ENCODE results near the gene CYFIP1. TPM values are rescaled to one million over a fixed set of nuclear protein-coding genes. Genes with fewer than 3 reads are reported as not detected.

Gene CYFIP1
- total and polyA plus RNA-seq, 2 of the 13 experiments (the other 11 are each of a cell fraction or from before 2014, with no cell fraction given): 38.1 to 58.3 TPM

GRCh38 chr15:22948056-22948455, 32.1 kb downstream of the CYFIP1 start (continued):
- TF ChIP-seq, protein P1, sequence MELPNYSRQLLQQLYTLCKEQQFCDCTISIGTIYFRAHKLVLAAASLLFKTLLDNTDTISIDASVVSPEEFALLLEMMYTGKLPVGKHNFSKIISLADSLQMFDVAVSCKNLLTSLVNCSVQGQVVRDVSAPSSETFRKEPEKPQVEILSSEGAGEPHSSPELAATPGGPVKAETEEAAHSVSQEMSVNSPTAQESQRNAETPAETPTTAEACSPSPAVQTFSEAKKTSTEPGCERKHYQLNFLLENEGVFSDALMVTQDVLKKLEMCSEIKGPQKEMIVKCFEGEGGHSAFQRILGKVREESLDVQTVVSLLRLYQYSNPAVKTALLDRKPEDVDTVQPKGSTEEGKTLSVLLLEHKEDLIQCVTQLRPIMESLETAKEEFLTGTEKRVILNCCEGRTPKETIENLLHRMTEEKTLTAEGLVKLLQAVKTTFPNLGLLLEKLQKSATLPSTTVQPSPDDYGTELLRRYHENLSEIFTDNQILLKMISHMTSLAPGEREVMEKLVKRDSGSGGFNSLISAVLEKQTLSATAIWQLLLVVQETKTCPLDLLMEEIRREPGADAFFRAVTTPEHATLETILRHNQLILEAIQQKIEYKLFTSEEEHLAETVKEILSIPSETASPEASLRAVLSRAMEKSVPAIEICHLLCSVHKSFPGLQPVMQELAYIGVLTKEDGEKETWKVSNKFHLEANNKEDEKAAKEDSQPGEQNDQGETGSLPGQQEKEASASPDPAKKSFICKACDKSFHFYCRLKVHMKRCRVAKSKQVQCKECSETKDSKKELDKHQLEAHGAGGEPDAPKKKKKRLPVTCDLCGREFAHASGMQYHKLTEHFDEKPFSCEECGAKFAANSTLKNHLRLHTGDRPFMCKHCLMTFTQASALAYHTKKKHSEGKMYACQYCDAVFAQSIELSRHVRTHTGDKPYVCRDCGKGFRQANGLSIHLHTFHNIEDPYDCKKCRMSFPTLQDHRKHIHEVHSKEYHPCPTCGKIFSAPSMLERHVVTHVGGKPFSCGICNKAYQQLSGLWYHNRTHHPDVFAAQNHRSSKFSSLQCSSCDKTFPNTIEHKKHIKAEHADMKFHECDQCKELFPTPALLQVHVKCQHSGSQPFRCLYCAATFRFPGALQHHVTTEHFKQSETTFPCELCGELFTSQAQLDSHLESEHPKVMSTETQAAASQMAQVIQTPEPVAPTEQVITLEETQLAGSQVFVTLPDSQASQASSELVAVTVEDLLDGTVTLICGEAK (IDR thresholded peaks at IDR 0.05): no peak
- TF ChIP-seq, protein P1 (CRISPR knock-in tag; IDR thresholded peaks at IDR 0.05): no peak
- no peak for TF ChIP-seq DNMT3B (CRISPR knock-in tag; conservative IDR thresholded peaks at IDR 0.05)
